GM18909 (cell line): ENCODE measurements around the gene GLI1.

Experiments used
- ATAC-seq: cut with Tn5 transposase; IDR thresholded peaks from one replicate; pipeline ENCODE4 v1.9.1; 2021; ENCODE audit warnings: mild to moderate bottlenecking; ENCODE audit not compliant: unreplicated experiment, poor library complexity

GLI1 gene

GRCh38 chr12:57459055-57459749, 383 bp upstream of the GLI1 start:
- peak; percentile 69 for ATAC-seq

- no peak for ATAC-seq
These were observed 841 bp downstream of the GLI1 start for GRCh38 chr12:57460468-57460784.

- no peak for ATAC-seq
These were observed 1.3 kb downstream of the GLI1 start for GRCh38 chr12:57460841-57461275.

- ATAC-seq, result no peak
These were observed 1.8 kb downstream of the GLI1 start for GRCh38 chr12:57461276-57461916.

- ATAC-seq, result no peak
These were observed 2.3 kb downstream of the GLI1 start for GRCh38 chr12:57461917-57462250.

GRCh38 chr12:57462251-57462911, 2.8 kb downstream of the GLI1 start:
- peak; percentile 69 for ATAC-seq

GRCh38 chr12:57462912-57463253, 3.3 kb downstream of the GLI1 start:
- no peak for ATAC-seq

- no peak for ATAC-seq
These were observed 5.0 kb downstream of the GLI1 start for GRCh38 chr12:57464569-57464968.

- ATAC-seq, result no peak
These were observed 5.6 kb downstream of the GLI1 start for GRCh38 chr12:57465030-57465746.

- no peak for ATAC-seq
These were observed 6.3 kb downstream of the GLI1 start for GRCh38 chr12:57465747-57466505.

GRCh38 chr12:57467212-57467874, 7.8 kb downstream of the GLI1 start:
- no peak for ATAC-seq

- ATAC-seq, result no peak
These were observed 8.3 kb downstream of the GLI1 start for GRCh38 chr12:57467915-57468314.

- ATAC-seq, result no peak
These were observed 9.9 kb downstream of the GLI1 start for GRCh38 chr12:57469296-57470164.

- ATAC-seq, result no peak
These were observed 10.8 kb downstream of the GLI1 start for GRCh38 chr12:57470286-57470969.

- no peak for ATAC-seq
These were observed 11.5 kb downstream of the GLI1 start for GRCh38 chr12:57470970-57471656.

GRCh38 chr12:57471661-57472060, 12.1 kb downstream of the GLI1 start:
- ATAC-seq, result no peak

GRCh38 chr12:57472391-57472790, 12.8 kb downstream of the GLI1 start:
- no peak for ATAC-seq

- no peak for ATAC-seq
These were observed 13.8 kb downstream of the GLI1 start for GRCh38 chr12:57473392-57473791.
